Fibroblast of peridontal ligament (primary cell): ENCODE measurements around the gene SLC22A17.
A peak's percentile ranks its signal among the peaks of the same experiment; 100 is the strongest.
"Not testable (repeated sequence)": the region's sequence is repeated elsewhere in the genome, so short reads cannot be mapped to it uniquely, and the experiment has no call there.

Experiments
- DNase-seq: peaks from one replicate; pipeline ENCODE4 v3.0.0-alpha.2; 2010; ENCODE audit errors: extremely low read depth

The SLC22A17 gene

GRCh38 chr14:23339506-23340268 lies 13.0 kb downstream of the SLC22A17 start:
- no peak for DNase-seq

- no peak for DNase-seq
These were observed 17.1 kb downstream of the SLC22A17 start for GRCh38 chr14:23335623-23336022.

- peak; percentile 90 for DNase-seq
These were observed 24.5 kb downstream of the SLC22A17 start for GRCh38 chr14:23327947-23328744.

DNA sequence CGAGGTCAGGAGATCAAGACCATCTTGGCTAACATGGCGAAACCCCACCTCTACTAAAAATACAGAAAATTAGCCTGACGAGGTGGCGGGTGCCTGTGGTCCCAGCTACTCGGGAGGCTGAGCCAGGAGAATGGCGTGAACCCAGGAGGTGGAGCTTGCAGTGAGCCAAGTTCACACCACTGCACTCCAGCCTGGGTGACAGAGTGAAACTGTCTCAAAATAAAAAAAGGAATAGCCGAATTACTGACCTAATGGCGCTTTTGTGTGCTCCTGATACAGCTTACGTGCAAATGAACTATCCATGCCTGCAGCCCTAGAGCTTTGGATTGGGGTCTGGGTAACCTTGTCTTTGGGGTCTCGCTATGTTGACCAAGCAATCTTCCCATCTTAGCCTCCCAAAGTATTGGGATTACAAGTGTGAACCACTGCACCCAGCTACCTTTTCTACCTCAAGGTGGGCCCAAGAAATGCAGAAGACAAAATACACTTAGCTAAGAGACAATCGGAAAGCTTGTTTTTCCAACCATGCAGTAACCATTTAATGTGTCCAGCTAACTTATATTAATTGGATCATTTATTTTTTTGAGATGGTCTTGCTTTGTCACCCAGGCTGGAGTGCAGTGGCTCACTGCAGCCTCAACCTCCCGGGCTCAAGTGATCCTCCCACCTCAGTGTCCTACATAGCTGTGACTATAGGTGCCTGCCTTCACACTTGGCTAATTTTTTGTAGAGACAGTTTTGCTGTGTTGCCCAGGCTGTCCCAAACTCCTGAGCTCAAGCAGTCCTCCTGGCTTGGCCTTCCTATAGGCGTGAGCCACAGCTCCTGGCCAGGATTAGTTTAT lies 26.0 kb downstream of the SLC22A17 start:
- DNase-seq = no peak

DNA sequence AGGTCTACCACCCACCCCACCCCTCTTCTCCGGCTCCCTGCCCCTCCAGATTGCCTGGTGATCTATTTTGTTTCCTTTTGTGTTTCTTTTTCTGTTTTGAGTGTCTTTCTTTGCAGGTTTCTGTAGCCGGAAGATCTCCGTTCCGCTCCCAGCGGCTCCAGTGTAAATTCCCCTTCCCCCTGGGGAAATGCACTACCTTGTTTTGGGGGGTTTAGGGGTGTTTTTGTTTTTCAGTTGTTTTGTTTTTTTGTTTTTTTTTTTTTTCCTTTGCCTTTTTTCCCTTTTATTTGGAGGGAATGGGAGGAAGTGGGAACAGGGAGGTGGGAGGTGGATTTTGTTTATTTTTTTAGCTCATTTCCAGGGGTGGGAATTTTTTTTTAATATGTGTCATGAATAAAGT lies 26.9 kb downstream of the SLC22A17 start:
- not testable (repeated sequence) for DNase-seq

DNA sequence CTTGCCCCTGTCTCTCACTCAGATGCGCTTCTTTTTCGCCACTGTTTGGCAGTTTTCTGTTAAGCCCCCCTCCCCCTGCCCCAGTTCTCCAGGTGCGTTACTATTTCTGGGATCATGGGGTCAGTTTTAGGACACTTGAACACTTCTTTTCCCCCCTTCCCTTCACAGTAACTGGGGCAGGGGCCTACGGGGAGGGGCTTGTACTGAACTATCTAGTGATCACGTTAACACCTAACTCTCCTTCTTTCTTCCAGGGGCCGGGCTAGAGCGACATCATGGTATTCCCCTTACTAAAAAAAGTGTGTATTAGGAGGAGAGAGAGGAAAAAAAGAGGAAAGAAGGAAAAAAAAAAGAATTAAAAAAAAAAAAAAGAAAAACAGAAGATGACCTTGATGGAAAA lies 27.7 kb downstream of the SLC22A17 start:
- no peak for DNase-seq

DNA sequence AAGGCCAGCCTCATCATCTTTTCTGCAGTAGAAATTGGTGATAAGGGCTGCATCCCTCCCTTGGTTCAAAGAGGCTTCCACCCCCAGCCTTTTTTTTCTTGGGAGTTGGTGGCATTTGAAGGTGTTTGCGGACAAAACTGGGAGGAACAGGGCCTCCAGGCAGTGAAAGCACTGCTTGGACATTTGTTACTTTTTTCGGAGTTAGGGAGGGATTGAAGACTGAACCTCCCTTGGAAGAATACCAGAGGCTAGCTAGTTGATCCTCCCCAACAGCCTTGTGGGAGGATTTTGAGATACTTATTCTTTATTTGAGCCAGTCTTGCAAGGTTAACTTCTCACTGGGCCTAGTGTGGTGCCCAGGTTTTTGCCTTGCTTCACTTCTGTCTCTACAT lies 28.2 kb downstream of the SLC22A17 start:
- DNase-seq = no peak

DNA sequence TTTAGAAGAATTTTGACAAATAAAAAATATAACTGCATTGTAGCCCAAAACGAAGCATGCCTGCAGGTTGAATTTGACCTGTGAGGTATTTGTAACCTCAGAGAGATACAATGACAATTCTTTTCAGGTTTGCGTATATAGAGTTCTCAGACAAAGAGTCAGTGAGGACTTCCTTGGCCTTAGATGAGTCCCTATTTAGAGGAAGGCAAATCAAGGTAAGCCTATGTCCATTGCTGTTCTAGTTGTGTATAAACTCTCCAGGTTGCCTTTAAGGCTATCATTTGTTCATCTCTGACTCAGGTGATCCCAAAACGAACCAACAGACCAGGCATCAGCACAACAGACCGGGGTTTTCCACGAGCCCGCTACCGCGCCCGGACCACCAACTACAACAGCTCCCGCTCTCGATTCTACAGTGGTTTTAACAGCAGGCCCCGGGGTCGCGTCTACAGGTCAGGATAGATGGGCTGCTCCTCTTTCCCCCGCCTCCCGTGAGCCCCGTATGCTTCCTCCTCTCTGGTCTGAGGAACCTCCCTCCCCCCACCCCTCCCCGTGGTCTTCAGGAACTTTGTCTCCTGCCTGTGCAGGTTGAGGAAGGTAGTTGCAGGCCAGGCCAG lies 28.7 kb downstream of the SLC22A17 start:
- no peak for DNase-seq

DNA sequence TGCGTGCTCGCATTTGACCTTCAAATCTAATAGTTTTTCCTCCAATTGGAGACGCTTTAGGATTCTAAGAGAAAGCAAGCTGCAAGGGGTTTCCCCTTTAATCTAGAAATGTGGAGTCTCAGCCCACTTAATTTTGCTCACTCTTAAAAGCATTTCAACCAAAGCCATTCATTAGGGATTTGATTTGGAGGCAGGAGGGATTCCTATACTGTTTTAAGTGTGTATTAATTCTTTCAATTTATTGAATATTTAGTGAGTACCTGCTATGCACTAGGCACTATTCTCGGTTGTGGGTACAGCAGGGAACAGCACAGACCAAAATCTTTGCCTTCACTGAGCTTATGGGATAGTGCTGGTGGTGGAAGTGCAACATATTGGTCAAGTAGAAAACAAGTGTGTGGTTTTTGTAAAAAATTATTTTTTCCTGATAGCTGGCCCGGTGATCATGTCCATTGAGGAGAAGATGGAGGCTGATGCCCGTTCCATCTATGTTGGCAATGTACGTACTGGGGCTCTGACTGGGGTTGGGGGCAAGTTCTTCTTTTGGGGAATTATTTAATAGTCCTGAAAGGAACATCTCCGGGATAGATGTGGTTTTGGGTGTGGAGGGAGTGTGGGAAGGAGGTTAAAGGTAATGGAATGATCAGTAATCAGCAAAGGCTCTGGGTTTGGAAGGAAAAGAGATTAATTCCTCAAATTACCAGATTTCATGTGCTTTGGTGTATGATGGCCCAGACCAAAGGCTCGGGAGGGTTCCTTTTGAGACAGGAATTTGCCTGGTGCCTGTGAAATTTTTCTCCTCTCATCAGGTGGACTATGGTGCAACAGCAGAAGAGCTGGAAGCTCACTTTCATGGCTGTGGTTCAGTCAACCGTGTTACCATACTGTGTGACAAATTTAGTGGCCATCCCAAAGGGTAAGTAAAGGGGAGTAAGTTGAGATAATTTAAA lies 29.8 kb downstream of the SLC22A17 start:
- no peak for DNase-seq

GRCh38 chr14:23321572-23322547 lies 30.8 kb downstream of the SLC22A17 start:
- DNase-seq = peak; percentile 46

- DNase-seq = peak; percentile 100
These were observed 31.8 kb downstream of the SLC22A17 start, which contains the start of gene PABPN1 for GRCh38 chr14:23320584-23321571. TSS of gene PABPN1 (plus strand) at chr14:23321457. CDS start at chr14:23321470, 13 bp downstream.

DNA sequence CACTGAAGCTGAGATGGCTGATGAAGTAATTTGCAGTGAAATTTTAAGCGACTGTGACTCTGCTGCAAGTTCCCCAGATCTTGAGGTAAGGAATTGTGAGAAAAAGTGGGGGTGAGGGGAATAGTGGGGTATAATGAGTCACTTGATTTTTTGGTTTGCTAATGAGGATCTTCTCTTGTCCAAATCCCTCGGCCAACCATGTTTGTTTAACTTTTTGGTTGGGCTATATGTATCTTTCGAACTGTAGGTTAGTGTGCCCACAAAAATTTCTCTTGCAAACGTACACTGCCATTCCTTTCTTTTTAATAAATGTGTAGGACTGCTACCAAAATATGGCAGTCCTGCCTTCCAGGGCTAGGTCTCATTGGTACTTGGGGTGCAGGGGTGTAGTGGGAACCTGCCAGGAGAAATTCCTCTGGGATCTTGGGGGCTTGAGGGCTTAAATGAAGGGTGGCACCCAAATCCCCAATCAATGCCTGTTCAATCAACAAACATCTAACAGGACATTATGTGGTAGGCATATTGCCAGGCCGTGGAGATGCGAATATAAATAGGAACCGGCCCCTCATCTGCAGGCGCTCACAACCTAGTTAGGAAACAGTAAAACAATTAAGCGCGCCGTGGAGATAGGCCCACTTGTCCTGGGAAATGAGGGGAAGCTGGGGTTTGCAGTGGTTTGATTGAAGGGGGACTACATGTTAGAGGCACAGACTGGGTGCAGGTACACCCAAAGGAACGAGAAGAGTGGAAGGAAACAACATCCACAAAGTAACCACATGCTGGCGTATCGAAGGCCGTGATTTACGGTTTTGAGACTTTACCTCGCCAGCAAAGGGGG lies 32.7 kb downstream of the SLC22A17 start:
- DNase-seq = no peak

DNA sequence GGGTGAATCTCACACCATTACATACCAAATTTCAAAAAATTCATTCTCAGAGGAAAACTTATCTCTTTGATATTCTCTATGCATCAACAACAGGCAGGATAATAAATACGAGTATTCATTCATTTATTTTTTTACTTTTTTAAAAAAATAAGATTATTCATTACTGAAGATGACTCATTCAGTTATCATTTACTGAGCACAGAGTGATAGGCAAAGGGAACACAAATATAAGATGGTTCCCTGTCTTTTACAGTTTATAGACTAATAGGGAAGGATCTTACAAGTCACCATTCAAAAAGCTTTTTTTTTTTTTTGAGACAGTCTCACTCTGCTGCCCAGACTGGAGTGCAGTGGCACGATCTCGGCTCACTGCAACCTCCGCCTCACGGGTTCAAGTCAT lies 36.4 kb downstream of the SLC22A17 start:
- DNase-seq = no peak

- DNase-seq = no peak
These were observed 42.1 kb downstream of the SLC22A17 start for GRCh38 chr14:23310546-23310945.

- no peak for DNase-seq
These were observed 43.8 kb downstream of the SLC22A17 start for GRCh38 chr14:23308721-23309445.
